ENCODE data around the gene CISD1. TPM values are rescaled to one million over a fixed set of nuclear protein-coding genes. Genes with fewer than 3 reads are reported as not detected.

CISD1 gene
- 10 to 100 TPM in 3 of 4 donors, 1 to 10 TPM in 1; 6.8 to 23.8 (median 15.2) TPM for total RNA-seq

GRCh38 chr10:58268946-58269781, at the start of gene CISD1:
TSS of gene CISD1 (plus strand) at chr10:58269162. CDS start at chr10:58269274, 112 bp downstream.
- TF ChIP-seq, protein P1, sequence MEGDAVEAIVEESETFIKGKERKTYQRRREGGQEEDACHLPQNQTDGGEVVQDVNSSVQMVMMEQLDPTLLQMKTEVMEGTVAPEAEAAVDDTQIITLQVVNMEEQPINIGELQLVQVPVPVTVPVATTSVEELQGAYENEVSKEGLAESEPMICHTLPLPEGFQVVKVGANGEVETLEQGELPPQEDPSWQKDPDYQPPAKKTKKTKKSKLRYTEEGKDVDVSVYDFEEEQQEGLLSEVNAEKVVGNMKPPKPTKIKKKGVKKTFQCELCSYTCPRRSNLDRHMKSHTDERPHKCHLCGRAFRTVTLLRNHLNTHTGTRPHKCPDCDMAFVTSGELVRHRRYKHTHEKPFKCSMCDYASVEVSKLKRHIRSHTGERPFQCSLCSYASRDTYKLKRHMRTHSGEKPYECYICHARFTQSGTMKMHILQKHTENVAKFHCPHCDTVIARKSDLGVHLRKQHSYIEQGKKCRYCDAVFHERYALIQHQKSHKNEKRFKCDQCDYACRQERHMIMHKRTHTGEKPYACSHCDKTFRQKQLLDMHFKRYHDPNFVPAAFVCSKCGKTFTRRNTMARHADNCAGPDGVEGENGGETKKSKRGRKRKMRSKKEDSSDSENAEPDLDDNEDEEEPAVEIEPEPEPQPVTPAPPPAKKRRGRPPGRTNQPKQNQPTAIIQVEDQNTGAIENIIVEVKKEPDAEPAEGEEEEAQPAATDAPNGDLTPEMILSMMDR (IDR thresholded peaks at IDR 0.05; ENCODE audit: low read depth): no peak

DNA sequence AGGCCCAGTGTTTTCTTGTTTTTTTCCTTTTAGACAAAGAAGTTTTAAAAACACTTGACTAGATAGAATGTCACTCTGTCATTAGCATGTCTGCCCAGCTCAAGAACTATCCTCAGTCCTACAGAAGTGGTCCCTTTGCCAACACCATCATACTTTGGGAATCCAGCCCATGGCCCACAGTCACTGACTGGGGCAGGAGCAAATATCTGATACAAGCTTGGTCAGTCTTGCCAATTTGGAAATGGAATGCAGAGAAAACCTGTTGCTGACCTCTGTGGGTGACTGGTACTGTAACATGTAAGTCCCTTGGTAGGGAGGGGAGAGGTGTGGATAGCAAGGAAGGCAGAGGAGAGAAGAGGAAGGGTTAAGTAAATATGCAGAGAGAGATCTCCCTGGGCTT, 49.1 kb upstream of the CISD1 start:
- TF ChIP-seq, protein P1 (IDR thresholded peaks at IDR 0.05; ENCODE audit: low read depth): no peak

DNA sequence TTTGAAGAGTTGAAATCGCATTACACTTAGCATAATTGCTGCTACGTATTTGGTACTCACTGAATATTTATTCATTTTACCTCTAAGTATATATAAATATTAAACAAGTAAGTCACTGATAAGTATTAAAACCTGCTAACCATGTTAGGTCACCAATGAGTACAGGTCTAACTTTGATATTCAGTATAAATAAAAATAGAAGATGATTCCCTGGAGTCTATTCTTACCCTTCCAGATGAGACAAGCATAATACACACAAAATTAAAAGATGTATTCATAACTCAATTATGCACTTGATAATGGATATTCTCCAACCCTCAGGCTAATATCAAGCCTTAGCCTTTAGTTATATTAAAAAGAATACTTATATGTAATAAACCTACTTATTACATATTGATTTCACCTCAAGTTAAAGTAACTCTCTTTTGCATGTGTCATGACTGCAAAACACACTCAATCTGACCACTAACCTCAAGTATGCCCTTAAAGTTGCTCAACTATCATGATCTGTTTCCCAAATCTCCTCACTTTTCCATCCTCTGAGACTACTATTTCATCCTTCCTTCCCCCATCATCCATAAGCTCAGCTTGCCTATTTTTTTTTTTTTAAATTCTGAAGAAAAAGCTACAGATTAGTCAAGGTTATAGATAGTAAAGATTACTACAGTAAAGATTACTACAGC, 48.1 kb upstream of the CISD1 start:
- TF ChIP-seq, protein P1 (IDR thresholded peaks at IDR 0.05; ENCODE audit: low read depth): no peak

DNA sequence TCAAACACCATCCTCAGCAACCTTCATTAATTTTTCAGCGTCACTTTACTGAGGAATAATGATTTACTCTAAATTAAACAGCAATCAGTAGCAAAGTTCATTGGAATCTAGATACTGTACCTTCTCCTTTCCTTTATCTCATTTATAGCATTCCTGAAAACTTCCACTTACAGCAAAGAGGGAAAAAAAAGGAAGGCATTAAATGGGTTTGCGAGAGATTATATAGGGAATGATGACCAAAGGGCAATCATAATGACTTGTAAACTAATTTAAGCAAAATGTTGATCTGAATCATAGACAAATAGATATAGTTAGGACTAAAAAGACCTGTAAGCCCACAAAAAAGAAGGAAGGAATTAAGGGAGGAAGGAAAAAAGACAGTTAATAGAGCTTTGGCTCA, 43.3 kb upstream of the CISD1 start:
- TF ChIP-seq, protein P1 (IDR thresholded peaks at IDR 0.05; ENCODE audit: low read depth): no peak

DNA sequence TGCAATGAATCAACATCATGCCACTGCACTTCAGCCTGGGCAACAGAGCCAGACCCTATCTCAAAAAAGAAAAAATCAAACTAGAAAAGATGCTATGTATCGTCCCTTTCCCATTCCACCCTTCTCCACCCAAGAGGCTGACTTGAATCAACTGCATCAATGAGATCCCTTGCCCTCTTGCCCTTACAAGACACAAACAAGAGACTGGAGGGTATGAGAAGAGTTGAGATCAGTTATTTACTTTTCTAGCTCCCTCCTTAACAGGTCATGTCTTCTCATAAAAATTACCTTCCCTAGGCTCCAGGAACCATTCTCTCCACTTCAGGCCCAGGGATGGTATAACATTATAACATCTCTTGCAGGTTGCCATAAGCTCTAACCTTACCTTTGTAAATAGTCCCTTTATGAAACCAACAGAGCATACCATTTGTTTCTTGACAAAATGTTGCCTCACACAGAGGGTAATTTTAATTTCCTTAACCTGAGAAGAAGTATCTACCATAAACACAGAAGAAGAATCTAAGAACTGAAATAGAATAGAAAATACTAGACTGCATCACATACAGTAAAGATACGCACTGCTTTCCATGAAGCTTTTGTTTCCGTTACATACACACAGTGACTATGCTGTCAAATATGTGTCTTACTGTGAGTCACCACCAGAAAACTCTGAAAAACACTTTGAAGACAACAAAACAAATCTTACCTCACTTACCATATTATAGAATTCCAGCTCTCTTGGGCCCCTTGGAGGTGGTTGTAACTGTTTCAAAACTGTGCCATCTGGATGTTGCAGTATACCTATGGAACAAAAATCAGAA, 31.7 kb upstream of the CISD1 start:
- TF ChIP-seq, protein P1 (IDR thresholded peaks at IDR 0.05; ENCODE audit: low read depth): no peak

GRCh38 chr10:58239561-58240169, 29.3 kb upstream of the CISD1 start:
- TF ChIP-seq, protein P1 (IDR thresholded peaks at IDR 0.05; ENCODE audit: low read depth): no peak
